ENCODE data around the gene LYSMD4.

DNA sequence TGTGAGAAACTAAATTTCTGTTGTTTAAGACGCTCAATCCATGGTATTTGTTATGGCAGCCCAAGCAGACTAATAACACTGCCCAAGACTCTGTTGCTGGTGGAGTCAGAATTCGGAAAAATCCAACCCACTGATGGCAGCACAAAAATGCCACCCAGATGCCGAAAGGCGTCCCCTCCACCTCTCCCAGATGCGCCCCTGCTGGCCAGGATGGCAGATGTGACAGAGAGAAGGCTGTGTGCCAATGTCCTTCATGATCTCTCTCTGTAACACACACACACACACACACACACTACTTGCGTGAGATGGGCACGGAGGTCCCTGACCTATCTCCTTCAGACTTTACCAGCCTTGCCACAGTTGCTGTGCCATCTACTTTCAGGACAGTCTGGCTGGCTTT is 10.9 kb upstream of the LYSMD4 start:
- TF ChIP-seq, protein P1, sequence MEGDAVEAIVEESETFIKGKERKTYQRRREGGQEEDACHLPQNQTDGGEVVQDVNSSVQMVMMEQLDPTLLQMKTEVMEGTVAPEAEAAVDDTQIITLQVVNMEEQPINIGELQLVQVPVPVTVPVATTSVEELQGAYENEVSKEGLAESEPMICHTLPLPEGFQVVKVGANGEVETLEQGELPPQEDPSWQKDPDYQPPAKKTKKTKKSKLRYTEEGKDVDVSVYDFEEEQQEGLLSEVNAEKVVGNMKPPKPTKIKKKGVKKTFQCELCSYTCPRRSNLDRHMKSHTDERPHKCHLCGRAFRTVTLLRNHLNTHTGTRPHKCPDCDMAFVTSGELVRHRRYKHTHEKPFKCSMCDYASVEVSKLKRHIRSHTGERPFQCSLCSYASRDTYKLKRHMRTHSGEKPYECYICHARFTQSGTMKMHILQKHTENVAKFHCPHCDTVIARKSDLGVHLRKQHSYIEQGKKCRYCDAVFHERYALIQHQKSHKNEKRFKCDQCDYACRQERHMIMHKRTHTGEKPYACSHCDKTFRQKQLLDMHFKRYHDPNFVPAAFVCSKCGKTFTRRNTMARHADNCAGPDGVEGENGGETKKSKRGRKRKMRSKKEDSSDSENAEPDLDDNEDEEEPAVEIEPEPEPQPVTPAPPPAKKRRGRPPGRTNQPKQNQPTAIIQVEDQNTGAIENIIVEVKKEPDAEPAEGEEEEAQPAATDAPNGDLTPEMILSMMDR (optimal IDR thresholded peaks at IDR 0.05 in 1 of 3, IDR thresholded peaks at IDR 0.05 in 1 of 3, conservative IDR thresholded peaks at IDR 0.05 in 1 of 3; ENCODE audit: extremely low read depth in 1 of 3, insufficient read depth in 2 of 3, low read length in 3 of 3), result no peak
- no peak for TF ChIP-seq EZH2 (IDR thresholded peaks at IDR 0.05; ENCODE audit: low read length)

All from keratinocyte (primary cell).